Mucosa of stomach (tissue), 1 donor: ENCODE data around the gene EFCAB13.

ENCODE experiments used
- H3K27me3 ChIP-seq: one replicate; pipeline ENCODE4 v1.7.0; 2013; ENCODE audit warnings: mild to moderate bottlenecking, low read length; ENCODE audit not compliant: control insufficient read depth, insufficient read depth
- H3K36me3 ChIP-seq: one replicate; pipeline ENCODE4 v1.7.0; 2013; ENCODE audit warnings: low read length; ENCODE audit not compliant: control insufficient read depth, insufficient read depth
- H3K4me1 ChIP-seq: one replicate; pipeline ENCODE4 v1.7.0; 2013; ENCODE audit warnings: mild to moderate bottlenecking, low read length; ENCODE audit not compliant: control insufficient read depth, insufficient read depth
- H3K4me3 ChIP-seq: one replicate; pipeline ENCODE4 v1.7.0; 2013; ENCODE audit warnings: low read length
- H3K9ac ChIP-seq: one replicate; pipeline ENCODE4 v1.7.0; 2013; ENCODE audit warnings: mild to moderate bottlenecking, low read length, moderate library complexity
- H3K9me3 ChIP-seq: one replicate; pipeline ENCODE4 v1.7.0; 2013; ENCODE audit warnings: mild to moderate bottlenecking, low read length, moderate library complexity; ENCODE audit not compliant: control insufficient read depth
- donor health status: Pancreatic carcinoma.

The EFCAB13 gene

DNA sequence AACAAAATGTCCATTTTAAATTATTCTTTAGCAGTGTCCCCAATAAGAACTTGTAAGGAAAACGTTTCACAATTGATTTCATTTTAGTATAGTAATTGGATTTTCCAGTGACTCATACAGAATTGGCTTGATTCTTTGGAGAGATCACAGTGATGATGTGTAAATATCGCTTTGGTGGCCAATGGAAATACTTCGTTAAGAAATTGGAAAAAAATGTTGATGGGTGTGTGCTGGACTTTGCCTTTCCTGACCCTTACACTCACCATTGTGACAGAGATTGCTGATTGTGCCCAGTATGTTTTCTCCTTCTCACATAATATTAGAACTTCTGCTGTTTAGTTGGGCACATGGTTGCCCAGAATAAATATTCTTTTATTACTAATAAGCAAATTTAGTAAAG is 7.4 kb upstream of the EFCAB13 start:
- no peaks in the 10 kb centered on the region for H3K9me3 ChIP-seq
- H3K36me3 ChIP-seq, result no peaks in the 10 kb centered on the region
- H3K27me3 ChIP-seq, result no peaks in the 10 kb centered on the region
- no peak overlapping the region for H3K9ac ChIP-seq
- no peak overlapping the region for H3K4me3 ChIP-seq
- H3K4me1 ChIP-seq, result peaks cover 8% of the 10 kb centered on the region

DNA sequence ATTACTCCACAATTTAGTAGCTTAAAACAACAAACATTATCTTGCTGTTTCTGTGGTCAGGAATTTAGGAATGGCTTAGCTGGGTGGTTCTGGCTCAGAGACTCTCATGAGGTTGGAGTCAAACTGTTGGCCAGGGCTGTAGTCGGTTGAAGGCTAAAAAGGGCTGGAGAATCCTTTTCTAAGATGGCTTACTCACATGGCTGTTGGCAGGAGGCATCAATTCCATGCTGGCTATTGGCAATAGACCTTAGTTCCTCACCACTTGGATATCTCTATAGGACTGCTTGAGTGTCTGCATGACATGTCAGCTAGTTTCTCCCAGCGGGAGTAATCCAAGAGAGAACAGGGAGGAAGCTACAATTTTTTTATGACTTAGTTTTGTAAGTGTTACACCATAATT is 6.6 kb upstream of the EFCAB13 start:
- Histone ChIP-seq H3K27me3 (no peaks in the 10 kb centered on the region), H3K9ac (no peak overlapping the region), H3K4me1 (peaks cover 8% of the 10 kb centered on the region), H3K4me3 (no peak overlapping the region), H3K36me3 (no peaks in the 10 kb centered on the region), H3K9me3 (no peaks in the 10 kb centered on the region)

DNA sequence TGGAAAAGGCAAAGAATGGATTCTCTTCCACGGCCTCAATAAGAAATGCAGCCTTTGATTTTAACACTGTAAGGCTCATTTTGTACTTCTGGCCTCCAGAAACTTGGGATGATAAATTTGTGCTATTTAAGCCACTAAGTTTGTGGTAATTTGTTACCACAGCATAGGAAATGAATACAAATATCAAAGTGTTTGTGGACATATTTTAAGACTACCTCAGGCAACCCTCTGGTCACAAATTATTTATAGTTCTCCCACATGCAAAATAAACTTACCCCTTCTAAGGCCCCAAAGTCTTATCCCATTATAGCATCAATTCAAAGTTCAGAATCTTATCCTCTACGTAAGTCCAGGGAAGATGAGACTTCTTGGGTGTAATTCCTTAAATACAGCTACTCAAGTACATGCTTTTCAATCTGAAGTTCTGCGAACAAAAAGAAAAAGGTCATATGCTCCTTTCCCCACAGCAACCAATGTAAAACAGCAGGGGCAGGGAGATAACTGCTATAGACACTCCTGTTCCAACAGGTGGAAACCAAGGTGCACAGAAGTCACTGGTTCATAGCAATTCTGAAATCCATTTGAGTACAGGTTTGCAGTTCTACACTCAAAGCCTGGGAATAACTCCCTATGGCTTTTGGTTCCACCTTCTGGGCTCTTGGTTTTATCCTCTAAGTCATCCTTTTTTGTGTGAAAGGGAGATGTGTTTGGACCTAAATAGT is 5.4 kb upstream of the EFCAB13 start:
- Histone ChIP-seq H3K4me1 (peaks cover 8% of the 10 kb centered on the region), H3K4me3 (no peak overlapping the region), H3K9me3 (no peaks in the 10 kb centered on the region), H3K27me3 (no peaks in the 10 kb centered on the region), H3K36me3 (no peaks in the 10 kb centered on the region), H3K9ac (no peak overlapping the region)

DNA sequence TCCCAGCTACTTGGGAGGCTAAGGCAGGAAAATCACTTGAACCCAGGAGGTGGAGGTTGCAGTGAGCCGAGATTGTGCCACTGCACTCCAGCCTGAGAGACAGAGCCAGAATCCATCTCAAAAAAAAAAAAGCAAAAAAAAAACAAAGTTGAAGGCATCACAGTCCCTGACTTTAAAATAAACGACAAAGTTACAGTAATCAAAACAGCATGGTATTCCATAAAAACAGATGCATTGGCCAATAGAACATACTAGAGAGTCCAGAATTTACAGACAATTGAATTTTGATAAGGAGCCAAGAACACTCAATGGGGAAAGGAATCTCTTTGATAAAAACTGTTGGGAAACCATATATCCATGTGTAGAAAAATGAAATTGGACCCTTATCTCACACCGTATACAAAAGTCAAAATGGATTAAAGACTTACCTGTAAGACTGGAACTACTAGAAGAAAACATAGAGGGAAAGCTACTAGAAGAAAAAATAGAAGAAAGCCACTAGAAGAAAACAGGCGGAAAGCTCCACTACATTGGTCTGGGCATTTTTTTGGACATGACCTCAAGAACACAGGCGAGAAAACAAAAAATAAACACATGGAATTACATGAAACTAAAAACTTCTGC is 2.8 kb upstream of the EFCAB13 start:
- no peaks in the 10 kb centered on the region for H3K9me3 ChIP-seq
- no peak overlapping the region for H3K9ac ChIP-seq
- H3K27me3 ChIP-seq, result peaks cover 5% of the 10 kb centered on the region
- H3K36me3 ChIP-seq, result no peaks in the 10 kb centered on the region
- H3K4me1 ChIP-seq, result peaks cover 8% of the 10 kb centered on the region
- no peak overlapping the region for H3K4me3 ChIP-seq

DNA sequence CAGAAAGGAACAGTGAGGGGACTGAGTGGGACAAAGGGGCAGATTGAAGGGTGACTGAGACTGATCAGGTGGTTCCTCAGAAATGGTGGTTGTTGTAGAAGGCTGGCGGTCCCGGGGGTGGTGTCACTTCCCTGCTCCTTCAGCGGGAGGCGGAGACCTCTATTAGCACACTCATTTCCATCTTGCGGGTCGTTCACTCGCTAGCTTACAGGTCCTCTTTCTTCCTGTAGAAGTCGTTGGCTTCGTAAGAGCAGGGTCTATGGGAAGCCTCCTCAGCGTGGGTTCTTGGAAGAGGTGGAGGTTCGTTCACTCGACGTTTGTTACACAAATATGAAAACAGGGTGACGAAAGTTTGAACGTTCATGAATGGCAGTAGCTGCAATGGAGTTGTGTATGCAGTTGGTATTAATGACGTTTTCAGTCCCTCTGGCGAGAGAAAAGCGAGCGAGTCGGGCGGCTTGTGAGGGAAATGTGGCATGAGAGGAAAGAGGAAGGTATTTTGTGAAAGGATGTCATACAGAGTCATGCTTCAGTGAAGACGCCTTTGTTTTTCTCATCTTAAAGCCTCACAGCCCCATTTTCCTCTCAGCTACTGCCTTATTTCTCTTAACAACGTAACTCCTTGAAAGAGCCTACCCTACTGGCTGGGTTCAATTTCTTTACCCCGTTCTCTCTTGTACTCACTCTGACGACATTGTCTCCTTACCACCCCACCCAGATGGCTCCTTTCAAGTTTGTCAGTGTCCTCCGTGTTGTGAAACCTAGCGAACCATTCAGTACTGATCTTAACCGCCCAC is 667 bp downstream of the EFCAB13 start:
- H3K4me1 ChIP-seq, result no peaks in the 10 kb centered on the region
- no peaks in the 10 kb centered on the region for H3K36me3 ChIP-seq
- H3K9ac ChIP-seq, result peak overlapping the region; percentile 97
- H3K4me3 ChIP-seq, result peak overlapping the region; percentile 68
- H3K9me3 ChIP-seq, result no peaks in the 10 kb centered on the region
- H3K27me3 ChIP-seq, result peaks cover 5% of the 10 kb centered on the region

DNA sequence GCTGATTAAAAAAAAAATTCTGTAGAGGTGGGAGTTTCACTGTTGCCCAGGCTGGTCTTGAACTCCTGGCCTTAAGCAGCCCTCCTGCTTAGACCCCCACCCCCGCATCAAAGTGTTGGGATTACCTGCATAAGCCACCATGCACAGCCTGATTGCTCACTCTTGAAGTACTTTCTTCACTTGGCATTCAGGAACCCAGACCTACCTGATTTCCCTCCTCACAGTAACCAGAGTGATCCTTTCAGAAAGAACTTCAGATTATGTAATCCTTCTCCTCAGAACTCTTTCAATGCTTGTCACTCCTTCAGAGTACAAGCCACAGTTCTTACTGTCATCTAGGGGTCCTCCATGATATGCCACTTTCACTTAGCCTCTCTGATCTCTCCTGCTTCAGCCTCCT is 1.4 kb downstream of the EFCAB13 start:
- no peaks in the 10 kb centered on the region for H3K9me3 ChIP-seq
- H3K36me3 ChIP-seq, result no peaks in the 10 kb centered on the region
- no peak overlapping the region for H3K4me3 ChIP-seq
- peaks cover 5% of the 10 kb centered on the region for H3K27me3 ChIP-seq
- H3K9ac ChIP-seq, result no peak overlapping the region
- no peaks in the 10 kb centered on the region for H3K4me1 ChIP-seq

DNA sequence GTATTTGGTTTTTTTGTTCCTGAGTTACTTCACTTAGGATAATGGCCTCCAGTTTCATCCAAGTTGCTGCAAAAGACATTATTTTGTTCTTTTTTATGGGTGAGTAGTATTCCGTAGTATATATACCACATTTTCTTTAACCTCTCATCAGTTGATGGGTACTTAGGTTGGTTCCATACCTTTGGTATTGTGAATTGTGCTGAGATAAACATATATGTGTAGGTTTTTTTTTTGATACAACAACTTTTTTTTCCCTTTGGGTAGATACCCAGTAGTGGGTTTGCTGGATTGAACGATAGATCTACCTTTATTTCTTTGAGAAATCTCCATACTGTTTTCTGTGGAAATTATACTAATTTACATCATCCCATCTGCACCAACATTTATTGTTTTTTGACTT is 6.8 kb downstream of the EFCAB13 start:
- H3K9ac ChIP-seq, result no peak overlapping the region
- no peaks in the 10 kb centered on the region for H3K27me3 ChIP-seq
- H3K4me1 ChIP-seq, result no peaks in the 10 kb centered on the region
- H3K4me3 ChIP-seq, result no peak overlapping the region
- no peaks in the 10 kb centered on the region for H3K36me3 ChIP-seq
- H3K9me3 ChIP-seq, result no peaks in the 10 kb centered on the region

DNA sequence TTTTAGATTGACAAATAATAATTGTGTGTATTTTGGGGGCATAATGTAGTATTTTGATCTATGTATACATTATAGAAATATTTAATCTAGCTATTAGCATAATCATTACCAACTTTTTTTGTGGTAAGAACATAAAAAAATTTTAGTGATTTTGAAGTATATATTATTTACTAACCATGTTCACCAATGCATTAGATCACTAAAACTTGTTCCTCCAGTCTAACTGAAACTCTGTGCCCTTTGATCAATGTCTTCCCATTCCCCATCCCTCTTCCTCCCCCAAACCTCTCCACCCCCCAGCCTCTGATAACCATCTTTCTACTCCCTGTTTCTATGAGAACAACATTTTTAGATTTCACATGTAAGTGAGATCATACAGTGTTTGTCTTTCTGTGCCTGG is 8.5 kb downstream of the EFCAB13 start:
- Histone ChIP-seq H3K4me1 (no peaks in the 10 kb centered on the region), H3K36me3 (no peaks in the 10 kb centered on the region), H3K9me3 (no peaks in the 10 kb centered on the region), H3K9ac (no peak overlapping the region), H3K4me3 (no peak overlapping the region), H3K27me3 (no peaks in the 10 kb centered on the region)

DNA sequence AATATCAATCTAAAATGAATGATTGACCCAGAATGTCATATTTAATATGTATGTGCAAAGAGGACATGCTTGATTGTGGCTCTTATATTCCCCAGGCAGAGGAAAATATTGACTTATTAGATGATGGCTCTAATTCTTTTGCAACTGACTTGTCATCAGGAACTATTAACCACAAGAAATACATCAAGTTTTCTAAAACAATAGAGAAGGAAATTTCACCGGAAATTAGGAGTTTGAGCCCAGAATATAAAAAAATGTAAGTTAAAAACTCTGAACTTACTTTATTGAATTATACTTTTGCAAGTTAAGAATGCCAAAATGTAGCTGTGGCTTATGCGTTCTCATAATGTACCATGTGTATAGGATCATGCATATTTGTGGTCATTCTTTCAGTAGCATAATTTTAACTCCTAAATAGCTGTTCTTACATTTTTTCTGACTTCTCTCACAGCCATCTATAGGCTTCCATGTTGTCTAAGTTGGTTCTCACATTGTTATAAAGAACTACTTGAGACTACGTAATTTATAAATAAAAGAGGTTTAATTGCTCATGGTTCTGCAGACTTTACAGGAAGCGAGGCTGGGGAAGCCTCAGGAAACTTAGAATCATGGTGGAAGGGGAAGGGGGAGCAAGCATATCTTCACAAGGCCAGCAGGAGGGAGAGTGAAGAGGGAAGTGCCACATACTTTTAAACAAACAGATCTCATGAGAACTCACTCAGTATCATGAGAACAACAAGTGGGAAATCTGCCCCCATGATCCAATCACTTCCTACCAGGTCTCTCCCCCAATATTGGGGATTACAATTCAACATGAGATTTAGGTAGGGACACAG is 11.6 kb downstream of the EFCAB13 start:
- no peaks in the 10 kb centered on the region for H3K4me1 ChIP-seq
- no peaks in the 10 kb centered on the region for H3K27me3 ChIP-seq
- H3K4me3 ChIP-seq, result no peak overlapping the region
- H3K36me3 ChIP-seq, result no peaks in the 10 kb centered on the region
- no peak overlapping the region for H3K9ac ChIP-seq
- H3K9me3 ChIP-seq, result no peaks in the 10 kb centered on the region

DNA sequence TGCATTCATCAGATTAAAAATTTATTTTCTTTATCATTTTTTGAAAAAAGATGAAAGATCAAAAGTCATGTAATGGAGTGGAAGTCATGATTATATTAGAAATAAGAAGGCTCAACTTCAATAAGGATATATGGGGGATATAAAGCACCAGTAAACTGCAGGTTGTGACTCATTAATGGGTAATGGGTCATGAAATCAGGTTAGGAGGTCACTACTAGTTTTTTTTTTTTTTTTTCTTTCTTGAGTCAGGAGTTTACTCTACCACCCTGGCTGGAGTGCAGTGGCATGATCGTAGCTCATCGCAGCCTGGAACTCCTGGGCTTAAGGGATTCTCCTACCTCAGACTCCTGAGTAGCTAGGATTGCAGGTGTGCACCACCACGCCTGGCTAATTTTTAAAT is 14.3 kb downstream of the EFCAB13 start:
- Histone ChIP-seq H3K9me3 (no peaks in the 10 kb centered on the region), H3K9ac (no peak overlapping the region), H3K36me3 (no peaks in the 10 kb centered on the region), H3K27me3 (no peaks in the 10 kb centered on the region), H3K4me1 (no peaks in the 10 kb centered on the region), H3K4me3 (no peak overlapping the region)

DNA sequence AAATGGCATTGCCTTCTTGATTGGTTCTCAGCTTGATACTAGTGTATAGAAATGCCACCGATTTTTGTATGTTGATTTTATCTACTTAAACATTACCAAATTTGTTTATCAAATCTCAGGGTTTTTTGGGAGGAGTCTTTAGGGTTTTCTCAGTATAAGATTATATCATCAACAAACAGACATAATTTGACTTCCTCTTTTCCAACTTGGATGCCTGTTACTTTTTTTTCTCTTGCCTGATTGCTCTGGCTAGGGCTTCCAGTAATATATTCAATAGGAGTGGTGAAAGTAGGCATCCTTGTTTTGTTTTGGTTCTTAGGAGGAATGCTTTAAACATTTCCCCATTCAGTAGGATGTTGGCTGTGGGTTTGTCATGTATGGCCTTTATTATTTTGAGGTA is 29.1 kb downstream of the EFCAB13 start:
- Histone ChIP-seq H3K36me3 (no peaks in the 10 kb centered on the region), H3K4me1 (no peaks in the 10 kb centered on the region), H3K9me3 (no peaks in the 10 kb centered on the region), H3K9ac (no peak overlapping the region), H3K27me3 (no peaks in the 10 kb centered on the region), H3K4me3 (no peak overlapping the region)
